CD4-positive, alpha-beta T cell treated with Interleukin-12 subunit alpha and Interleukin-12 subunit beta, for 1 hour (primary cell): Measurements from ENCODE around the gene SH3RF3.

Experiments
- DNase-seq: peaks from one replicate; pipeline ENCODE4 v3.0.0-alpha.2; 2020

Gene SH3RF3

GRCh38 chr2:109428281-109428680 lies 299.3 kb downstream of the SH3RF3 start:
- no peak for DNase-seq

- DNase-seq: no peak
These were observed 300.0 kb downstream of the SH3RF3 start for GRCh38 chr2:109428841-109429566.

- no peak for DNase-seq
These were observed 300.7 kb downstream of the SH3RF3 start for GRCh38 chr2:109429567-109430328.

- DNase-seq: no peak
These were observed 301.3 kb downstream of the SH3RF3 start for GRCh38 chr2:109430329-109430636.

GRCh38 chr2:109432421-109432820 lies 303.4 kb downstream of the SH3RF3 start:
- no peak for DNase-seq

GRCh38 chr2:109433486-109433885 lies 304.5 kb downstream of the SH3RF3 start:
- no peak for DNase-seq

- no peak for DNase-seq
These were observed 304.9 kb downstream of the SH3RF3 start for GRCh38 chr2:109433926-109434325.

- no peak for DNase-seq
These were observed 305.3 kb downstream of the SH3RF3 start for GRCh38 chr2:109434351-109434750.

- no peak for DNase-seq
These were observed 306.2 kb downstream of the SH3RF3 start for GRCh38 chr2:109435066-109435690.

- DNase-seq: no peak
These were observed 307.0 kb downstream of the SH3RF3 start for GRCh38 chr2:109435901-109436598.

GRCh38 chr2:109436610-109437225 lies 307.7 kb downstream of the SH3RF3 start:
- no peak for DNase-seq

GRCh38 chr2:109437325-109438090 lies 308.5 kb downstream of the SH3RF3 start:
- DNase-seq: no peak

- DNase-seq: no peak
These were observed 309.1 kb downstream of the SH3RF3 start for GRCh38 chr2:109438146-109438545.

- no peak for DNase-seq
These were observed 309.9 kb downstream of the SH3RF3 start for GRCh38 chr2:109438773-109439389.

- no peak for DNase-seq
These were observed 310.4 kb downstream of the SH3RF3 start for GRCh38 chr2:109439390-109439786.

- no peak for DNase-seq
These were observed 311.0 kb downstream of the SH3RF3 start for GRCh38 chr2:109439986-109440385.

GRCh38 chr2:109440499-109441156 lies 311.6 kb downstream of the SH3RF3 start:
- DNase-seq: no peak

GRCh38 chr2:109442715-109443319 lies 313.8 kb downstream of the SH3RF3 start:
- DNase-seq: no peak

- DNase-seq: no peak
These were observed 315.9 kb downstream of the SH3RF3 start for GRCh38 chr2:109444916-109445315.

GRCh38 chr2:109446278-109447131 lies 317.5 kb downstream of the SH3RF3 start:
- no peak for DNase-seq
